Liver (tissue), 3 donors: ENCODE data around the gene L3MBTL1.

Experiments used
- CTCF ChIP-seq: fragments of 150-350 bp; IDR thresholded peaks from 2 replicates; pipeline ENCODE4 v1.5.1; 2017; ENCODE audit warnings: improper control_type of control experiment, low read depth, low read length; ENCODE audit not compliant: missing input control
- FOXA2 ChIP-seq: IDR thresholded peaks from 2 replicates; pipeline ENCODE4 v1.6.1; 2016; ENCODE audit warnings: antibody characterized with exemption
- JUND ChIP-seq, 2 donors: IDR thresholded peaks; 2 replicates each; pipeline ENCODE4 v1.6.1; 2016; ENCODE audit warnings: antibody characterized with exemption in 2 of 2
- MAX ChIP-seq: IDR thresholded peaks from 2 replicates; pipeline ENCODE4 v1.6.1; 2016; ENCODE audit warnings: antibody characterized with exemption
- RXRA ChIP-seq, 2 donors: IDR thresholded peaks; 2 replicates each; pipeline ENCODE4 v1.6.1; 2017 to 2018; ENCODE audit warnings: antibody characterized with exemption in 2 of 2, mild to moderate bottlenecking in 1 of 2
- SP1 ChIP-seq: IDR thresholded peaks from 2 replicates; pipeline ENCODE4 v1.6.1; 2018; ENCODE audit warnings: antibody characterized with exemption, mild to moderate bottlenecking
- TAF1 ChIP-seq: conservative IDR thresholded peaks from 2 replicates; pipeline ENCODE4 v1.6.1; 2016; ENCODE audit warnings: antibody characterized with exemption, mild to moderate bottlenecking
- ZBTB33 ChIP-seq: IDR thresholded peaks from 2 replicates; pipeline ENCODE4 v1.6.1; 2016; ENCODE audit warnings: antibody characterized with exemption
- donor health status: healthy.
- donor health status: healthy.

- peak; percentile 42 to 48 for TF ChIP-seq RXRA (IDR thresholded peaks at IDR 0.05)
- peak; percentile 30 for TF ChIP-seq CTCF
- peak; percentile 18 for TF ChIP-seq FOXA2
- TF ChIP-seq TAF1: peak; percentile 41
- TF ChIP-seq JUND (IDR thresholded peaks at IDR 0.05): no peak
- peak; percentile 52 for TF ChIP-seq MAX
- peak; percentile 90 for TF ChIP-seq SP1
- TF ChIP-seq ZBTB33: no peak
Observed at GRCh38 chr20:43513931-43514647, 6.6 kb downstream of the L3MBTL1 start.
